ENCODE results near the gene TRAF1.

TRAF1 gene

GRCh38 chr9:120937127-120937526 lies 10.5 kb upstream of the TRAF1 start:
- DNase-seq (ENCODE audit: low read depth, low spot score) = no peak
- H3K36me3 ChIP-seq (ENCODE audit: insufficient read depth, low read length) = no peaks in the 10 kb centered on the region
- no peaks in the 10 kb centered on the region for H3K9me3 ChIP-seq (ENCODE audit: low read depth, low read length)
- no peak for TF ChIP-seq FOXP2 (optimal IDR thresholded peaks at IDR 0.05; ENCODE audit: control extremely low read depth, extremely low read length, insufficient read depth)
- TF ChIP-seq POLR2AphosphoS5 (IDR thresholded peaks at IDR 0.05; ENCODE audit: borderline replicate concordance, low read depth, low read length) = no peak
- no peak overlapping the region for H3K4me3 ChIP-seq
- H3K27ac ChIP-seq = no peak overlapping the region
- H3K9ac ChIP-seq (ENCODE audit: insufficient read length) = no peak overlapping the region

DNA sequence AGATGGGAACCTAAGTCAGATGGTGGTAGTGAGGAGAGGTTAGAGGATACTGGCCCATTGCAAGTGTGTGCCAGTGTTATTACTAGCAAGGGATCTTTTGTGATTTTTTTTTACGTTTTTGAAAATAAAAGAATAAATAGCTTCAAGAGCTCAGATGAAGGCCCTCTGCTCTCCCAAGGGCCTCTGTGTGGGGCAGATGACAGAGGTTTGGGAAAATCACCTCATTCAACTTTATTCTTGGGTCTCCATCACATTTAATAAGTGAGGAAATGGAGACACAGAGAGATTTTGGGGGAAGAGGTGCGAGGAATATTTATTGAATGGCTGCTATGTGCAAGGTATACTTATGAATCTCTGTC lies 10.1 kb upstream of the TRAF1 start:
- no peak overlapping the region for H3K4me3 ChIP-seq
- H3K27ac ChIP-seq = no peak overlapping the region; the same call in 1 of the 2 replicates
- no peaks in the 10 kb centered on the region for H3K9me3 ChIP-seq (ENCODE audit: low read depth, low read length)
- H3K9ac ChIP-seq (ENCODE audit: insufficient read length) = no peak overlapping the region
- no peaks in the 10 kb centered on the region for H3K36me3 ChIP-seq (ENCODE audit: insufficient read depth, low read length)
- TF ChIP-seq POLR2AphosphoS5 (IDR thresholded peaks at IDR 0.05; ENCODE audit: borderline replicate concordance, low read depth, low read length) (no peak), EZH2 (IDR thresholded peaks at IDR 0.05) (no peak), FOXP2 (optimal IDR thresholded peaks at IDR 0.05; ENCODE audit: control extremely low read depth, extremely low read length, insufficient read depth) (no peak)
- no peak for DNase-seq (ENCODE audit: low read depth, low spot score)

GRCh38 chr9:120936011-120936763 lies 9.6 kb upstream of the TRAF1 start:
- no peaks in the 10 kb centered on the region for H3K36me3 ChIP-seq (ENCODE audit: insufficient read depth, low read length)
- H3K4me3 ChIP-seq = peak overlapping the region; percentile 13; the same call in 1 of the 2 replicates
- TF ChIP-seq EZH2 (IDR thresholded peaks at IDR 0.05) (no peak), FOXP2 (optimal IDR thresholded peaks at IDR 0.05; ENCODE audit: control extremely low read depth, extremely low read length, insufficient read depth) (no peak), POLR2AphosphoS5 (IDR thresholded peaks at IDR 0.05; ENCODE audit: borderline replicate concordance, low read depth, low read length) (no peak)
- H3K9ac ChIP-seq (ENCODE audit: insufficient read length) = no peak overlapping the region
- H3K27ac ChIP-seq = peak overlapping the region; percentile 72; the same call in 1 of the 2 replicates
- peak; percentile 55 for DNase-seq (ENCODE audit: low read depth, low spot score)
- no peaks in the 10 kb centered on the region for H3K9me3 ChIP-seq (ENCODE audit: low read depth, low read length)

DNA sequence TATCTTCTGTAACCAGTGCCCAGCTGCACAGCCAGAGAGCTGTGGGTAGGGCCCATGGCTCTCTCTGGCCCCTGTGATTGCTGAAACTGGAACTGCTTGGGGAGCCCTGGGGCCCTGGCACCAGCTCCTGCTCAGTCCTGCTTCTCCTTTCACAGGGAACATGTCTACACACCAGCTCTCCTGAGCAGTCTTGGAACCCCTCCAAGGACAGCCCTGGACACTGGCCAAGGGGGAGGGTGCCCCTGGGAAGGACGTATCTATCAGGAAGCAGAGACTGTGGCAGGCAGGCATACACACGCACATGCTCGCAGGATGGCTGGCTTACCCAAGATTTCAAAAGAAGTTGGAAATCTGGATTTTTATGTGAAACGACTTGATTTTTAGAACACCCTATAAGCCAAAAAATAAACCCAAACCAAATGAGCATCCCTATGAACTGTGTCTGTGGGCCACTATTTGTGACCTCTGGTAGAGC lies 8.8 kb upstream of the TRAF1 start:
- Histone ChIP-seq H3K4me3 (no peak overlapping the region; the same call in 1 of the 2 replicates), H3K36me3 (ENCODE audit: insufficient read depth, low read length) (no peaks in the 10 kb centered on the region), H3K27ac (0 out of 2 replicates have a peak overlapping the region, but pooled peaks have one; percentile 72), H3K9me3 (ENCODE audit: low read depth, low read length) (no peaks in the 10 kb centered on the region), H3K9ac (ENCODE audit: insufficient read length) (no peak overlapping the region)
- no peak for DNase-seq (ENCODE audit: low read depth, low spot score)
- no peak for TF ChIP-seq EZH2 (IDR thresholded peaks at IDR 0.05)
- TF ChIP-seq FOXP2 (optimal IDR thresholded peaks at IDR 0.05; ENCODE audit: control extremely low read depth, extremely low read length, insufficient read depth) = no peak
- 0 out of 2 replicates have a peak, but pooled peaks have one; percentile 36 for TF ChIP-seq POLR2AphosphoS5 (IDR thresholded peaks at IDR 0.05; ENCODE audit: borderline replicate concordance, low read depth, low read length)

GRCh38 chr9:120934281-120934680 lies 7.7 kb upstream of the TRAF1 start:
- no peak overlapping the region for H3K27ac ChIP-seq
- no peak overlapping the region for H3K9ac ChIP-seq (ENCODE audit: insufficient read length)
- no peaks in the 10 kb centered on the region for H3K9me3 ChIP-seq (ENCODE audit: low read depth, low read length)
- no peak overlapping the region for H3K4me3 ChIP-seq
- H3K36me3 ChIP-seq (ENCODE audit: insufficient read depth, low read length) = no peaks in the 10 kb centered on the region
- DNase-seq (ENCODE audit: low read depth, low spot score) = no peak
- no peak for TF ChIP-seq FOXP2 (optimal IDR thresholded peaks at IDR 0.05; ENCODE audit: control extremely low read depth, extremely low read length, insufficient read depth)
- TF ChIP-seq EZH2 (IDR thresholded peaks at IDR 0.05) = no peak
- no peak for TF ChIP-seq POLR2AphosphoS5 (IDR thresholded peaks at IDR 0.05; ENCODE audit: borderline replicate concordance, low read depth, low read length)

DNA sequence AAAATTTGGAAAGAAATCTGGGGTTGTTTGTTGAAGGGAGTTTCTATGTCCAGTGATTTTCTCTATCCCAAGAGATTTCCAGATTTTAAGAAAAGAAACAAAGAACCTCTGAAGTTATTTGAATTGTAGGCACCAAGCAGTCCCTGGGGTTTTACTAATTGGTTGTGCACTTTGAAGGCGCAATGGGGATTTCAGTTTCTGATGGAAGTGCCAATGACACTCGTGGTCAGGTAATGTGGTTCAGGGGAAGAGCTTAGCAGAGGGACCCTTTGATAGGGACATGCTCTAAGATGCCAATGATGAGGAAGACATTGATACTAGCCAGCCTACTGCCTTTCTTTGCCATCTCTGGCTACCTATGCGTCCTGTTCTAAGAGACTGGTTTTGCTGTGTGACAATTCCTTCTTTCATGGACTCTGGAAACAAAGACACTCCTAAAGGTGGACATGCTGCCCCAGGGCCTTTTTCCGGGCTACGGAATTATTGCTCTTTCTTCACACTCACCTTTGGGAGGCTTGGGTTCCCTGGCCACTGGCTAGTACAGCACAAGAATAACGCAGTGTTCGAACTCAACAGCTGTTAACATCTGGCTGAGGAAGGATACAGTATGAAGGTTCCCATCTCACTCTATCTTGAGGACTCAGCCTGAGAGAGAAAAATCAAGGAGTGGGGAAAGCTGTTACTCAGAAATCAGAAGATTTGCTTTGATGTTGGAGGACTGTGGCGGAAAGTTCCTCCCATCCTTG lies 6.9 kb upstream of the TRAF1 start:
- Histone ChIP-seq H3K9ac (ENCODE audit: insufficient read length) (no peak overlapping the region), H3K4me3 (no peak overlapping the region), H3K36me3 (ENCODE audit: insufficient read depth, low read length) (no peaks in the 10 kb centered on the region), H3K9me3 (ENCODE audit: low read depth, low read length) (no peaks in the 10 kb centered on the region), H3K27ac (no peak overlapping the region)
- TF ChIP-seq EZH2 (IDR thresholded peaks at IDR 0.05) = no peak
- no peak for TF ChIP-seq FOXP2 (optimal IDR thresholded peaks at IDR 0.05; ENCODE audit: control extremely low read depth, extremely low read length, insufficient read depth)
- TF ChIP-seq POLR2AphosphoS5 (IDR thresholded peaks at IDR 0.05; ENCODE audit: borderline replicate concordance, low read depth, low read length) = no peak
- DNase-seq (ENCODE audit: low read depth, low spot score) = no peak

- TF ChIP-seq FOXP2 (optimal IDR thresholded peaks at IDR 0.05; ENCODE audit: control extremely low read depth, extremely low read length, insufficient read depth) = no peak
- Histone ChIP-seq H3K9ac (ENCODE audit: insufficient read length) (no peak overlapping the region), H3K4me3 (no peak overlapping the region), H3K9me3 (ENCODE audit: low read depth, low read length) (no peaks in the 10 kb centered on the region), H3K36me3 (ENCODE audit: insufficient read depth, low read length) (no peaks in the 10 kb centered on the region), H3K27ac (no peak overlapping the region)
- no peak for DNase-seq (ENCODE audit: low read depth, low spot score)
These were observed 5.7 kb upstream of the TRAF1 start for GRCh38 chr9:120932086-120932823.
